Smooth muscle cell (in vitro differentiated cells): ENCODE data around the gene NHEJ1. TPM values are rescaled to one million over a fixed set of nuclear protein-coding genes. Genes with fewer than 3 reads are reported as not detected.

Experiments
- DNase-seq: peaks from one replicate; lab custom pipeline; 2025; ENCODE audit not compliant: unreplicated experiment; lab: John Stamatoyannopoulos, UW
- H2AFZ ChIP-seq: fragments of 200-600 bp; sonication (generic); 2 replicates; pipeline ENCODE4 v1.6.0; 2016; ENCODE audit warnings: antibody characterized with exemption, low read depth, mild to moderate bottlenecking
- H3F3A ChIP-seq: fragments of 200-600 bp; sonication (generic); 2 replicates; pipeline ENCODE4 v1.6.0; 2017; ENCODE audit warnings: antibody characterized with exemption, low read depth
- H3K27ac ChIP-seq: fragments of 200-600 bp; sonication (generic); 2 replicates; pipeline ENCODE4 v1.5.1; 2016; ENCODE audit warnings: low read depth, mild to moderate bottlenecking
- H3K27me3 ChIP-seq: fragments of 200-600 bp; sonication (generic); 2 replicates; pipeline ENCODE4 v1.6.1; 2016; ENCODE audit warnings: low read depth, mild to moderate bottlenecking
- H3K36me3 ChIP-seq: fragments of 200-600 bp; sonication (generic); 2 replicates; pipeline ENCODE4 v1.5.1; 2016; ENCODE audit warnings: low read depth
- H3K4me1 ChIP-seq: fragments of 200-600 bp; sonication (generic); 2 replicates; pipeline ENCODE4 v1.5.1; 2016; ENCODE audit warnings: low read depth
- H3K4me2 ChIP-seq: fragments of 200-600 bp; sonication (generic); 2 replicates; pipeline ENCODE4 v1.6.0; 2016; ENCODE audit warnings: mild to moderate bottlenecking
- H3K4me3 ChIP-seq: fragments of 200-600 bp; sonication (generic); 2 replicates; pipeline ENCODE4 v1.5.1; 2016; ENCODE audit warnings: mild to moderate bottlenecking
- H3K79me2 ChIP-seq: fragments of 200-600 bp; sonication (generic); 2 replicates; pipeline ENCODE4 v1.6.0; 2016; ENCODE audit warnings: low read depth, mild to moderate bottlenecking
- H3K9ac ChIP-seq: fragments of 200-600 bp; sonication (generic); 2 replicates; pipeline ENCODE4 v1.6.0; 2016; ENCODE audit warnings: low read depth
- H3K9me3 ChIP-seq: fragments of 200-600 bp; sonication (generic); replicated peaks from 2 replicates; pipeline ENCODE4 v1.5.1; 2016; ENCODE audit warnings: low read depth
- H4K20me1 ChIP-seq: fragments of 200-600 bp; sonication (generic); 2 replicates; pipeline ENCODE4 v1.6.0; 2016; ENCODE audit warnings: low read depth
- CTCF ChIP-seq: fragments of 200-600 bp; sonication (generic); IDR thresholded peaks from 2 replicates; pipeline ENCODE4 v1.5.1; 2017; ENCODE audit warnings: borderline replicate concordance, mild to moderate bottlenecking, antibody characterized with exemption; ENCODE audit not compliant: insufficient read depth, poor library complexity, severe bottlenecking
- WGBS: methylation state at CpG from one replicate; pipeline ENCODE4 v1.1.7; 2016; ENCODE audit warnings: low lambda C conversion rate; 5-methylcytosine and 5-hydroxymethylcytosine counted together
- polyA plus RNA-seq: library from polyadenylated mRNA; unstranded; fragments of >200 nt; fragmentation: Nextera tagmentation; extraction: Ambion mirVana; gene quantifications from 2 replicates; pipeline ENCODE4 v1.2.1, GENCODE V29; 2016
- total RNA-seq: library from RNA; depleted of rRNA; stranded (reverse); fragments of >200 nt; gene quantifications from 2 replicates; pipeline ENCODE4 v1.2.3, GENCODE V29; 2014

NHEJ1 gene
- total and polyA plus RNA-seq, 2 experiments from 2014 or later: 6.0 to 8.5 TPM

- H4K20me1 ChIP-seq: no peaks in the 10 kb centered on the region
- no peak overlapping the region for H3K9ac ChIP-seq
- no peak overlapping the region for H3K4me2 ChIP-seq
- WGBS: 34% methylated on average over 6 of the region's 6 CpGs
- peak overlapping the region; percentile 30 for H3K27ac ChIP-seq
- H3K4me3 ChIP-seq: no peak overlapping the region
- TF ChIP-seq CTCF: peak; percentile 71
- H3K9me3 ChIP-seq: no peaks in the 10 kb centered on the region
- peak; percentile 6 for DNase-seq
- peaks cover 3% of the 10 kb centered on the region for H3F3A ChIP-seq
- no peaks in the 10 kb centered on the region for H3K79me2 ChIP-seq
- no peak overlapping the region for H2AFZ ChIP-seq
- no peaks in the 10 kb centered on the region for H3K36me3 ChIP-seq
- H3K4me1 ChIP-seq: peaks cover 4% of the 10 kb centered on the region
- H3K27me3 ChIP-seq: no peaks in the 10 kb centered on the region
Observed at GRCh38 chr2:219171231-219171651, 10.6 kb upstream of the NHEJ1 start.

GRCh38 chr2:219169930-219170654, 9.5 kb upstream of the NHEJ1 start, which contains the start of gene SLC23A3:
Gene SLC23A3, minus strand, starts transcription at chr2:219170029. Its CDS starts 45 bp downstream, at chr2:219169984.
- no peak within 1 kb of the TSS for H2AFZ ChIP-seq
- TF ChIP-seq CTCF: no peak
- H3K9me3 ChIP-seq: no peaks in the 10 kb centered on the region
- H4K20me1 ChIP-seq: no peaks in the 10 kb centered on the region
- no peaks in the 10 kb centered on the region for H3K27me3 ChIP-seq
- WGBS: 93% methylated on average over 10 of the region's 10 CpGs
- DNase-seq: no peak
- no peak within 1 kb of the TSS for H3K27ac ChIP-seq
- H3K36me3 ChIP-seq: no peaks in the 10 kb centered on the region
- H3K4me1 ChIP-seq: no peaks in the 10 kb centered on the region
- peaks cover 3% of the 10 kb centered on the region for H3F3A ChIP-seq
- H3K9ac ChIP-seq: no peak within 1 kb of the TSS
- H3K4me3 ChIP-seq: no peak within 1 kb of the TSS
- no peak within 1 kb of the TSS for H3K4me2 ChIP-seq
- no peaks in the 10 kb centered on the region for H3K79me2 ChIP-seq

GRCh38 chr2:219168932-219169331, 8.3 kb upstream of the NHEJ1 start:
- H3K27ac ChIP-seq: no peak overlapping the region
- no peak overlapping the region for H3K4me2 ChIP-seq
- DNase-seq: no peak
- no peaks in the 10 kb centered on the region for H4K20me1 ChIP-seq
- no peaks in the 10 kb centered on the region for H3K27me3 ChIP-seq
- H3K9me3 ChIP-seq: no peaks in the 10 kb centered on the region
- H3K4me1 ChIP-seq: no peaks in the 10 kb centered on the region
- no peak overlapping the region for H3K9ac ChIP-seq
- no peak for TF ChIP-seq CTCF
- no peak overlapping the region for H3K4me3 ChIP-seq
- no peak overlapping the region for H2AFZ ChIP-seq
- H3K36me3 ChIP-seq: no peaks in the 10 kb centered on the region
- H3F3A ChIP-seq: peaks cover 3% of the 10 kb centered on the region
- H3K79me2 ChIP-seq: no peaks in the 10 kb centered on the region

GRCh38 chr2:219168526-219168925, 7.9 kb upstream of the NHEJ1 start:
- no peak for DNase-seq
- no peaks in the 10 kb centered on the region for H3K36me3 ChIP-seq
- H3K9me3 ChIP-seq: no peaks in the 10 kb centered on the region
- H3K27me3 ChIP-seq: no peaks in the 10 kb centered on the region
- no peaks in the 10 kb centered on the region for H3K4me1 ChIP-seq
- H3F3A ChIP-seq: peaks cover 3% of the 10 kb centered on the region
- H4K20me1 ChIP-seq: no peaks in the 10 kb centered on the region
- no peak overlapping the region for H2AFZ ChIP-seq
- 82% methylated on average over 6 of the region's 6 CpGs for WGBS
- no peaks in the 10 kb centered on the region for H3K79me2 ChIP-seq
- TF ChIP-seq CTCF: no peak
- H3K9ac ChIP-seq: no peak overlapping the region
- H3K27ac ChIP-seq: no peak overlapping the region
- H3K4me3 ChIP-seq: no peak overlapping the region
- H3K4me2 ChIP-seq: no peak overlapping the region
